HCT116 (cell line): ENCODE data around the gene OCA2. TPM values are rescaled to one million over a fixed set of nuclear protein-coding genes. Genes with fewer than 3 reads are reported as not detected.

Experiments used
- ATAC-seq: fragments of 200-7000 bp; cut with Tn5 transposase; 2 replicates; pipeline ENCODE4 v1.9.1; 2020; ENCODE audit warnings: mild to moderate bottlenecking, moderate library complexity
- BruUV-seq: library from RNA; stranded (reverse); fragments of 400-500 nt; replicated peaks from 2 replicates; lab custom pipeline; 2021; lab: Mats Ljungman, UMichigan
- CTCF ChIA-PET: fragments of 300-600 bp; sonication (Branson Sonifier 250); formaldehyde crosslinking; loops from one replicate; lab custom pipeline; 2021; ENCODE audit warnings: antibody characterized with exemption; lab: Charles Lee
- POLR2A ChIA-PET: fragments of 300-600, 350-600 bp; sonication (Branson Sonifier 250); formaldehyde crosslinking; loops from one replicate; lab custom pipeline; 2021; ENCODE audit warnings: antibody characterized with exemption; lab: Charles Lee
- RAD21 ChIA-PET, 2 experiments: fragments of 300-600 bp; sonication (Branson Sonifier 250); formaldehyde crosslinking; loops; one replicate each; lab custom pipeline; 2023; ENCODE audit warnings: low total read pairs in 2 of 2; ENCODE audit not compliant: uncharacterized antibody in 2 of 2, unreplicated experiment in 2 of 2, low non-redundant PET in 1 of 2; lab: Charles Lee
- DNase-seq: peaks from one replicate; pipeline ENCODE4 v3.0.0-alpha.2; 2010; ENCODE audit warnings: low read depth, low spot score
- H2AFZ ChIP-seq: fragments of 200-600 bp; shearing (Covaris generic), sonication (generic); 2 replicates; pipeline ENCODE4 v1.6.1; 2017; ENCODE audit warnings: low read depth, mixed run types, mixed read lengths, antibody characterized with exemption, low read length; ENCODE audit not compliant: poor library complexity, severe bottlenecking
- H3K27ac ChIP-seq: 2 replicates; pipeline ENCODE4 v1.5.1; 2012; ENCODE audit warnings: low read depth, low read length
- H3K27me3 ChIP-seq: fragments of 200-600 bp; sonication (generic); 2 replicates; pipeline ENCODE4 v1.6.1; 2016; ENCODE audit warnings: mixed run types, low read length, mixed read lengths; ENCODE audit not compliant: insufficient read depth
- H3K36me3 ChIP-seq, 2 experiments: fragments of 200-500 bp in 1 of 2; fragments of 200-600 bp in 1 of 2; sonication (Bioruptor generic) in 1 of 2; sonication (generic) in 1 of 2; 2 replicates each; pipeline versions ENCODE4 v1.5.1 to v1.6.1; 2014 to 2016; ENCODE audit warnings: low read length in 2 of 2, inconsistent platforms in 1 of 2, mixed read lengths in 1 of 2, mixed run types in 1 of 2; ENCODE audit not compliant: insufficient read depth in 2 of 2, control insufficient read depth in 1 of 2
- H3K4me1 ChIP-seq, 2 experiments: fragments of 200-600 bp in 1 of 2; sonication (generic) in 1 of 2; 2 replicates each; pipeline versions ENCODE4 v1.5.1 to v1.6.1; 2012 to 2017; ENCODE audit warnings: low read length in 2 of 2, inconsistent platforms in 1 of 2, mild to moderate bottlenecking in 1 of 2, mixed read lengths in 1 of 2, mixed run types in 1 of 2, moderate library complexity in 1 of 2; ENCODE audit not compliant: insufficient read depth in 2 of 2, control insufficient read depth in 1 of 2
- H3K4me2 ChIP-seq: fragments of 200-600 bp; sonication (generic); 2 replicates; pipeline ENCODE4 v1.6.1; 2017; ENCODE audit warnings: mixed run types, low read length, mixed read lengths
- H3K4me3 ChIP-seq, 2 experiments: fragments of 200-600 bp in 1 of 2; sonication (generic) in 1 of 2; replicated peaks in 1 of 2; 2 replicates each; pipeline ENCODE4 v1.5.1; 2011 to 2016; ENCODE audit warnings: low read length in 2 of 2, control low read depth in 1 of 2, low read depth in 1 of 2, mild to moderate bottlenecking in 1 of 2, mixed read lengths in 1 of 2, mixed run types in 1 of 2
- H3K79me2 ChIP-seq: fragments of 200-600 bp; sonication (generic); 2 replicates; pipeline ENCODE4 v1.6.1; 2017; ENCODE audit warnings: mild to moderate bottlenecking, mixed run types, low read length, moderate library complexity, mixed read lengths; ENCODE audit not compliant: insufficient read depth
- H3K9ac ChIP-seq: fragments of 200-600 bp; sonication (generic); 2 replicates; pipeline ENCODE4 v1.6.1; 2016; ENCODE audit warnings: low read length, mixed read lengths
- H3K9me2 ChIP-seq: fragments of 200-600 bp; sonication (generic), shearing (Covaris generic); 2 replicates; pipeline ENCODE4 v1.6.1; 2017; ENCODE audit warnings: mixed run types, mild to moderate bottlenecking, moderate library complexity; ENCODE audit not compliant: insufficient read depth
- H3K9me3 ChIP-seq, 2 experiments: fragments of 200-500 bp in 1 of 2; fragments of 200-600 bp in 1 of 2; sonication (Bioruptor generic) in 1 of 2; sonication (generic) in 1 of 2; 2 replicates each; pipeline ENCODE4 v1.6.1; 2014 to 2017; ENCODE audit warnings: low read length in 2 of 2, mixed read lengths in 2 of 2, inconsistent platforms in 1 of 2, low read depth in 1 of 2, mild to moderate bottlenecking in 1 of 2, mixed run types in 1 of 2, moderate library complexity in 1 of 2; ENCODE audit not compliant: control insufficient read depth in 1 of 2, insufficient read depth in 1 of 2
- H4K20me1 ChIP-seq: fragments of 200-600 bp; sonication (generic), shearing (Covaris generic); 2 replicates; pipeline ENCODE4 v1.6.1; 2017; ENCODE audit warnings: mixed run types, mild to moderate bottlenecking, moderate library complexity; ENCODE audit not compliant: insufficient read depth
- CBX3 ChIP-seq: IDR thresholded peaks from 2 replicates; pipeline ENCODE4 v1.6.1; 2012; ENCODE audit warnings: low read depth
- CEBPB ChIP-seq: IDR thresholded peaks from 2 replicates; pipeline ENCODE4 v1.6.1; 2012; ENCODE audit warnings: low read depth
- EGR1 ChIP-seq: IDR thresholded peaks from 2 replicates; pipeline ENCODE4 v1.6.1; 2012; ENCODE audit warnings: low read depth
- ELF1 ChIP-seq: IDR thresholded peaks from 2 replicates; pipeline ENCODE4 v1.6.1; 2012; ENCODE audit warnings: low read depth, borderline replicate concordance
- EZH2phosphoT487 ChIP-seq: fragments of 200-600 bp; IDR thresholded peaks from 2 replicates; pipeline ENCODE4 v1.6.1; 2018; ENCODE audit warnings: antibody characterized with exemption, borderline replicate concordance
- POLR2A ChIP-seq: IDR thresholded peaks from 2 replicates; pipeline ENCODE4 v1.7.0; 2011; ENCODE audit warnings: borderline replicate concordance; ENCODE audit not compliant: insufficient read depth, insufficient read length; ENCODE audit errors: extremely low read depth
- POLR2AphosphoS5 ChIP-seq: IDR thresholded peaks from 2 replicates; pipeline ENCODE4 v1.6.1; 2011; ENCODE audit warnings: mild to moderate bottlenecking, low read depth, low read length, moderate library complexity
- RAD21 ChIP-seq: IDR thresholded peaks from 2 replicates; pipeline ENCODE4 v1.6.1; 2012; ENCODE audit warnings: low read depth, mild to moderate bottlenecking
- YY1 ChIP-seq: IDR thresholded peaks from 2 replicates; pipeline ENCODE4 v1.6.1; 2011; ENCODE audit warnings: low read length, low read depth, moderate library complexity, mild to moderate bottlenecking; ENCODE audit not compliant: insufficient replicate concordance; ENCODE audit errors: extremely low read depth
- ZFX ChIP-seq: fragments of 450-650 bp; IDR thresholded peaks from 2 replicates; pipeline ENCODE4 v1.6.1; 2017
- ZNF274 ChIP-seq: fragments of 200-500 bp; sonication (Bioruptor generic); IDR thresholded peaks from 2 replicates; pipeline ENCODE4 v1.6.1; 2014; ENCODE audit warnings: mild to moderate bottlenecking, low read depth, low read length, inconsistent platforms
- intact Hi-C: fragments of 100-400 bp; cut with micrococcal nuclease; formaldehyde crosslinking; loops from 2 replicates; pipeline ENCODE4 v1.10.0; 2022
- total RNA-seq: library from RNA; stranded (reverse); gene quantifications from one replicate; pipeline ENCODE4 v1.2.1, GENCODE V29; 2021; ENCODE audit not compliant: unreplicated experiment
- TF ChIP-seq, protein P1 (sequence below): IDR thresholded peaks from 2 replicates; pipeline ENCODE4 v1.6.1; 2012
- TF ChIP-seq, protein P2 (sequence below): IDR thresholded peaks from 2 replicates; pipeline ENCODE4 v1.6.1; 2012

Gene OCA2
- total RNA-seq, 1 experiment from 2014 or later = not detected

DNA sequence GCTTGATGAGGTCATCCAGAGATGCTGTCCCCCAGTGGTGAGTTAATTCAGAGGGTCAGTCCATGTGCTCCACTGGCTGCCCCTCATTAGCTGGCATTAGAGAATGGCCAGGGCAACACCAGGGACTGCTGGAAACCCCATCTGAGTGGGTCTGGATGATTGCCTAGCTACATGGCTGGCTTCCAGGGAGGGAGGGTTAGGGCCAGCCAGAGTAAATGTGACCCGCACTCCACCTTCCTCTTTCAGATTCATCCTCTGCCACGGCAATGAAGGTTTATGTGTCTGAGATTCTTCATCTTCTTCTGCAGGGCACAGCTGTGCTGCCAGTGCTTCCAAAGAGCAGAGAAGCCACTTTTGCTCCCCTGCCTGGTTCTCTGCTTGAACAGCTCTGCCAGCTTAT is 391.9 kb downstream of the OCA2 start:
- no peak overlapping the region for H3K4me3 ChIP-seq
- peaks cover 18 to 44% of the 10 kb centered on the region in 2 experiments; a peak in 2 of 4 replicates for H3K9me3 ChIP-seq
- BruUV-seq = no TSS peak
- no peak overlapping the region for H2AFZ ChIP-seq
- no peaks in the 10 kb centered on the region for H3K4me1 ChIP-seq
- no peaks in the 10 kb centered on the region for H3K79me2 ChIP-seq
- DNase-seq (no peak), ATAC-seq (no peak)
- no peaks in the 10 kb centered on the region for H3K27me3 ChIP-seq
- H4K20me1 ChIP-seq = no peaks in the 10 kb centered on the region
- H3K36me3 ChIP-seq = no peaks in the 10 kb centered on the region
- no peak overlapping the region for H3K9ac ChIP-seq
- POLR2A ChIA-PET = no interaction called here
- H3K4me2 ChIP-seq = no peak overlapping the region
- H3K9me2 ChIP-seq = no peaks in the 10 kb centered on the region
- intact Hi-C loops = no loop called here
- H3K27ac ChIP-seq = no peak overlapping the region
- TF ChIP-seq, protein P1, sequence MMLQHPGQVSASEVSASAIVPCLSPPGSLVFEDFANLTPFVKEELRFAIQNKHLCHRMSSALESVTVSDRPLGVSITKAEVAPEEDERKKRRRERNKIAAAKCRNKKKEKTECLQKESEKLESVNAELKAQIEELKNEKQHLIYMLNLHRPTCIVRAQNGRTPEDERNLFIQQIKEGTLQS = no peak
- TF ChIP-seq YY1 (no peak), CBX3 (no peak), POLR2AphosphoS5 (no peak), CEBPB (no peak), ZNF274 (no peak), RAD21 (no peak), ZFX (no peak), EZH2phosphoT487 (no peak), POLR2A (no peak)
- TF ChIP-seq, protein P2, sequence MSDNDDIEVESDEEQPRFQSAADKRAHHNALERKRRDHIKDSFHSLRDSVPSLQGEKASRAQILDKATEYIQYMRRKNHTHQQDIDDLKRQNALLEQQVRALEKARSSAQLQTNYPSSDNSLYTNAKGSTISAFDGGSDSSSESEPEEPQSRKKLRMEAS = no peak
- TF ChIP-seq, all 23 proteins: peak for 0
- CTCF ChIA-PET = no interaction called here
- RAD21 ChIA-PET = no interaction called here

DNA sequence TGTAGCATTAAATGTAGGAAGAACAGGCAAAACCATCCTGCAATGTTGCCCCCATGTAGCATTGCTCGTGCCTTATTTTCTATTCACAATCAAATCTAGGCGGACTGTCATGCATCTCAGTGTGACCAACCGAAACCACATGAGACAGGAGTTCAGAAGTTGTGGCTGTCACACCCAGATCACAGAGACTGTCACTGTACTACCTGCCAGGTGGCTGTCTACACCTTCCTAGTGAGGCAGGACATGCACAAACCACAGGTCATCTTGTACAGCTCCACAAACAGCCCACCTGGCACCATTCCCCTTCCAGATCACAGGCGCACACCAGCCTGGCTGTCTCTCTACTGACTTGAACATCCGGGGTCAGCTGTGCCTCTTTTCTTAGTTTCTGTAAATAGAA is 392.8 kb downstream of the OCA2 start:
- BruUV-seq = no TSS peak

More for the DNA sequence above, 392.8 kb downstream of the OCA2 start:
- H2AFZ ChIP-seq = no peak overlapping the region
- H3K9ac ChIP-seq = no peak overlapping the region
- H3K4me3 ChIP-seq = no peak overlapping the region
- H3K9me2 ChIP-seq = no peaks in the 10 kb centered on the region
- H3K4me1 ChIP-seq = no peaks in the 10 kb centered on the region
- ChIA-PET POLR2A (no interaction called here), CTCF (no interaction called here), RAD21 (no interaction called here)
- no peaks in the 10 kb centered on the region for H3K79me2 ChIP-seq
- H3K27ac ChIP-seq = no peak overlapping the region
- no peaks in the 10 kb centered on the region for H4K20me1 ChIP-seq
- H3K9me3 ChIP-seq = peaks cover 27 to 48% of the 10 kb centered on the region in 2 experiments; a peak in 2 of 4 replicates
- intact Hi-C loops = no loop called here
- H3K27me3 ChIP-seq = no peaks in the 10 kb centered on the region
- TF ChIP-seq RAD21 (no peak), ZNF274 (no peak), ELF1 (no peak), EGR1 (no peak), ZFX (no peak), YY1 (no peak)
- TF ChIP-seq, protein P1 = no peak
- TF ChIP-seq, protein P2 = no peak
- no peak overlapping the region for H3K4me2 ChIP-seq
- DNase-seq (no peak), ATAC-seq (no peak)
- no peaks in the 10 kb centered on the region for H3K36me3 ChIP-seq
